Kidney epithelial cell (primary cell): ENCODE data around the gene SLC2A2. TPM values are rescaled to one million over a fixed set of nuclear protein-coding genes. Genes with fewer than 3 reads are reported as not detected.

Experiments
- DNase-seq: peaks from one replicate; pipeline ENCODE4 v3.0.0-alpha.2; 2010; ENCODE audit warnings: low read depth
- H3K27me3 ChIP-seq: 2 replicates; pipeline ENCODE4 v1.6.0; 2011; ENCODE audit warnings: low read length; ENCODE audit not compliant: control insufficient read depth, insufficient read depth
- H3K36me3 ChIP-seq: 2 replicates; pipeline ENCODE4 v1.5.1; 2011; ENCODE audit warnings: low read length; ENCODE audit not compliant: control insufficient read depth, insufficient read depth
- H3K4me3 ChIP-seq: 2 replicates; pipeline ENCODE4 v1.5.1; 2011; ENCODE audit warnings: low read depth, mild to moderate bottlenecking, control low read depth, low read length
- CTCF ChIP-seq: IDR thresholded peaks from 2 replicates; pipeline ENCODE4 v1.5.1; 2011; ENCODE audit warnings: mild to moderate bottlenecking, moderate library complexity, low read length, control low read depth, inconsistent platforms; ENCODE audit not compliant: insufficient read depth, poor library complexity, severe bottlenecking
- total RNA-seq: library from RNA; depleted of rRNA; stranded (reverse); fragments of >200 nt; gene quantifications from 2 replicates; pipeline ENCODE4 v1.2.3, GENCODE V29; 2015

The SLC2A2 gene
- total RNA-seq, 1 donor from 2014 or later = not detected

- H3K27me3 ChIP-seq = no peaks in the 10 kb centered on the region
- DNase-seq = no peak
- TF ChIP-seq CTCF = no peak
- no peaks in the 10 kb centered on the region for H3K36me3 ChIP-seq
- H3K4me3 ChIP-seq = no peak overlapping the region
These were observed 30.0 kb upstream of the SLC2A2 start for GRCh38 chr3:171056528-171056927.

- peak; percentile 74 for DNase-seq
- H3K27me3 ChIP-seq = no peaks in the 10 kb centered on the region
- no peak overlapping the region for H3K4me3 ChIP-seq
- no peak for TF ChIP-seq CTCF
- no peaks in the 10 kb centered on the region for H3K36me3 ChIP-seq
These were observed 29.0 kb upstream of the SLC2A2 start for GRCh38 chr3:171055336-171056178.

GRCh38 chr3:171054921-171055320, 28.4 kb upstream of the SLC2A2 start:
- H3K36me3 ChIP-seq = no peaks in the 10 kb centered on the region
- no peak for TF ChIP-seq CTCF
- no peak overlapping the region for H3K4me3 ChIP-seq
- DNase-seq = no peak
- H3K27me3 ChIP-seq = no peaks in the 10 kb centered on the region

- H3K27me3 ChIP-seq = no peaks in the 10 kb centered on the region
- H3K36me3 ChIP-seq = no peaks in the 10 kb centered on the region
- no peak for TF ChIP-seq CTCF
- DNase-seq = no peak
- no peak overlapping the region for H3K4me3 ChIP-seq
These were observed 27.7 kb upstream of the SLC2A2 start for GRCh38 chr3:171054231-171054630.

GRCh38 chr3:171049861-171050444, 23.4 kb upstream of the SLC2A2 start:
- no peak for DNase-seq
- peak; percentile 77 for TF ChIP-seq CTCF
- Histone ChIP-seq H3K36me3 (no peaks in the 10 kb centered on the region), H3K4me3 (no peak overlapping the region), H3K27me3 (no peaks in the 10 kb centered on the region)
